GM20431 (cell line): ENCODE results near the gene MRGPRG.
"Not testable (repeated sequence)": the region's sequence is repeated elsewhere in the genome, so short reads cannot be mapped to it uniquely, and the experiment has no call there.

Experiments
- in situ Hi-C: fragments of 300-500 bp; cut with MseI, MboI; formaldehyde crosslinking; loops from one replicate; pipeline ENCODE4 v1.15.0; 2020; ENCODE audit warnings: low sequenced_read_pairs; ENCODE audit not compliant: unreplicated experiment

MRGPRG gene, protein sequence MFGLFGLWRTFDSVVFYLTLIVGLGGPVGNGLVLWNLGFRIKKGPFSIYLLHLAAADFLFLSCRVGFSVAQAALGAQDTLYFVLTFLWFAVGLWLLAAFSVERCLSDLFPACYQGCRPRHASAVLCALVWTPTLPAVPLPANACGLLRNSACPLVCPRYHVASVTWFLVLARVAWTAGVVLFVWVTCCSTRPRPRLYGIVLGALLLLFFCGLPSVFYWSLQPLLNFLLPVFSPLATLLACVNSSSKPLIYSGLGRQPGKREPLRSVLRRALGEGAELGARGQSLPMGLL

DNA sequence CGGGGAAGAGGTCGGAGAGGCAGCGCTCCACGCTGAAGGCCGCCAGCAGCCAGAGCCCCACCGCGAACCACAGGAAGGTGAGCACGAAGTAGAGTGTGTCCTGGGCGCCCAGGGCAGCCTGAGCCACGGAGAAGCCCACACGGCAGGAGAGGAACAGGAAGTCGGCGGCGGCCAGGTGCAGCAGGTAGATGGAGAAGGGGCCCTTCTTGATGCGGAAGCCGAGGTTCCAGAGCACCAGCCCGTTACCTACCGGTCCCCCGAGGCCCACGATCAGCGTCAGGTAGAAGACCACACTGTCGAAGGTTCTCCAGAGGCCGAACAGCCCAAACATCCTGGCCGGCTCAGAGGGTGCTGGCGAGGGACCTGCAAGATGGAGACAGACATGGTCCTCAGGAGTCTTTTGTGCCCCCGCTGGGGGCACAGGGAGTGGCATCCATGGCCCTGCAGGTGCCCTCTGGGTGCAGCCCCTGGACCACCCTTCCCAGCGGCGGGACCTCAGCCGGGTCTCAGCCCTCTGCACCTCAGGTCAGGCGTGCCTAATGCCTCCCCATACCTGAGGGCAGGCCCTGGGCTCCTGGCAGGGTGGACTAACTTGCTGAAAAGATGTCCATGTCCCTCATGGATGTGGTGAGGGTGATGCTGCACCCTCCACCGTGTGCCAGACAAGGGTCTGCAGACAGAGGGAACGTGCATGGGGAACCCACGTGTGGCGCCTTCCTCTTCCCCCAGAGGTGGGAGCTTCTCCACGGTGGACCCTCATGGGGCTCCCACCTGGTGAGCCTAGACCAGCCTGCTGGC lies at the start of gene MRGPRG:
Gene MRGPRG (minus strand): TSS at position 331 of the 798 bp plus-strand sequence. CDS start 0 bp downstream, at position 331.
- in situ Hi-C loops: no loop called here

DNA sequence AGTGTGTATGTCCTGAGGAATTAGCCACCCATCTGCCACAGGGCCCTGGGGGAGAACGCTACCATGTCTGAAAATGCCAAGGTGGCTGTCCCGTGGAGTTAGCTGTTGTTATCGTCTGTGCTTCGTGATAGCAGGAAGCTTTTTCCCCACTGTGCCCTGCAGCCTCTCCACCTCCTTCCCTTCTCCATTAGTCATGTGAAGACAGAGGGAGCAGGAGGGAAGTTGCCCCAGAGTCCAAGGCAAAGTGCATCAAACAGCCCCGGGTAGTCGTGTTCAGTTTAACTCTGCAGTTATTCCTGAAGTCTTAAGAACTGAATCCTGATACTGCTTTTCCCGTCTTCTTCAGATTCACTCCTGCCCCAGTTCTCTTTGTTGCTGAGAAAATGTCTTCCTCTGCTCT lies 43.9 kb upstream of the MRGPRG start:
- in situ Hi-C loops: not testable (repeated sequence)

DNA sequence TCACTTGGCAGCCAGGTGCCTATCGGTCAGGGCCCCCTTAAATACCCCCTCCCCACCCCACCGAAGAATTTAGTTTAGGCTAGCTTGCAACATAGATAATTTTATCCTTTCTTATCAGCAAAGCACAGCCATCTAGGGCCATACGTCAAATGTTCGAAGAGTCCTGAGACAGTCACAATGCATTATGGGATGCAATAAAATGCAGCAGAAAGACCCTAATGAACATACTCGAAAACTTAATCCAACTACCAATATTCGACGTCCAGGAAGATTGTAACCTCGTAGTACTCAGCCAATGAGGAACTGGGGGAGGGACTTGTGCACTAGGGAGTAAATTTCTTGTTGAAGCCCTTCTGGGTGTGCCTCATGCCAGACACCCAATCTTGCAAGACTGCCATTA lies 43.2 kb upstream of the MRGPRG start:
- in situ Hi-C loops: not testable (repeated sequence)

DNA sequence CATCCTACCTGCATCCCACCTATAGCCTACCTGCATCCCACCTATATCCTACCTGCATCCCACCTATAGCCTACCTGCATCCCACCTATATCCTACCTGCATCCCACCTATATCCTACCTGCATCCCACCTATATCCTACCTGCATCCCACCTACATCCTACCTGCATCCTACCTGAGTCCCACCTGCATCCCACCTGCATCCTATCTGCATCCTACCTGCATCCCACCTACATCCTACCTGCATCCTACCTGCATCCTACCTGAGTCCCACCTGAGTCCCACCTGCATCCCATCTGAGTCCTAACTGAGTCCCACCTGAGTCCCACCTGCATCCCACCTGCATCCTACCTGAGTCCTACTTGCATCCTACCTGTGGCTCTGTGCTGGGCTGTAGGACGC lies 38.9 kb upstream of the MRGPRG start:
- in situ Hi-C loops: not testable (repeated sequence)

DNA sequence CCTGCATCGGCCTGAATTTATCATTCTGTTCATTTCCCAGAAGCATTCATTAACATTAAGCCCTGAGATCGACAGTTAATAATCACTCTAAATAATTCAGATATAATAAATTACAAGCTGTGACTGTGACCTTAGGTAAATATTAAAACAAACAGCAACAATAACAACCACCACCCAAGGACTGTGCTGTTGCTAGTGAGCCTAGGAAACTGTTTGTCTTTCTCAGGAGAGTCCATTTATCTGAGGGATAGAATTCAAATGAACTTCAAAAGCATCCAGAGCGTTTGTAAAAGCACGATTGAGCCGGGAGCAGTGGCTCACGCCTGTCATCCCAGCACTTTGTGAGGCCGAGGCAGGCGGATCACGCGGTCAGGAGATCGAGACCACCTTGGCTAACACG lies 36.6 kb upstream of the MRGPRG start:
- in situ Hi-C loops: not testable (repeated sequence)

DNA sequence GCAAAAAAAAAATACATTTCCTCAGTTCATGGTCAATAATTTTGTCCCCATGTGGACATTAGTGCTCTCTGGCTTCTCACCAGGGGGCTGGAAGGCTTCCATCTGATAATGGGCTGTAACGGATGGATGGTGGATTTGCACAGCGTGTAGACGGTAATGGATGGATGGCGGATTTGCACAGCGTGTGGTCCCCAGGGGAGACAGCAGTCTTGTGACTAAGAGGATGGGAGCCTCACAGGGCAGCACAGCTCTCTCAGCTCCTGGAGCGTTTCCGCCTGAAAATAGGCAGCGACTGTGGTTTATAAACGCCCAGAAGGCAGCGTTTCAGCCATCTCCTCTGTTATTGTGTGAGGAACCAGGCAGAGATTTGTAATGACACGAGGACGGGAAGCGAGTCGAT lies 36.2 kb upstream of the MRGPRG start:
- in situ Hi-C loops: not testable (repeated sequence)

DNA sequence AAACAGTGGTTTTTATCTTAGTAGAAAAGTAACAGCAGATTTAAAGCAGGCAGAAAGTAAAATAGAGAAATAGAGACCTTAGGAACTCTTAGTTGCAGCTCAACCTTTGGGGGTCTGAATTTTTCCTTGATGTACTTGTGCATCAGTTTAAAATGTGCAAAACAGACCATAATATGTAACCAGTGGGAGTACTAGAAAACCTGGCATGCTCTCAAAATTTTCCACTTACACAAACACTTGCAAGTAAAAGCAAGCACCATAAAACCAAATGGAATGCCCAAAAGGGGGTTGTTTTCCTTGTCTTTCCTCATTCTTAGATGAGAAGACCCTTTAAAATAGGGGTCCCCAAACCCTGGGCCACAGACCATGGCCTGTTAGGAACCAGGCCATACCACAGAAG lies 26.5 kb upstream of the MRGPRG start:
- in situ Hi-C loops: no loop called here

DNA sequence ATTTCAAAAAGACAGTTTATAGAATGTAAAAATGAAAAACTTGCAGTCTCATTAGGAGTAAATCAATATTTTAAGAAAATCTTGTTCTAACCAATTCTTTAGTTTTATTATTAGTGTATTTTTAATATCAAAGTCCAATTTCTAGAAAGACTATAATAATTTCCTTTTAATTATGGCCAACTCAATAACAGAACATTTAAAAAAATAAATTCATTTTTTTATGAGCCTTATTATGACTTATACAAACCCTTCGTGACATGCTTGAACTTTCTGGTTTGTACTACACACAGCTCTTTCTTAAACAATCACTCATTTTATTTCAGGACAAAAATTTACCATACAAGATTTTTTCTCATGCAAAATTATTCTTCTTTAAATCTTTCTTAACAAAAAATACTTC lies 25.3 kb upstream of the MRGPRG start:
- in situ Hi-C loops: no loop called here

DNA sequence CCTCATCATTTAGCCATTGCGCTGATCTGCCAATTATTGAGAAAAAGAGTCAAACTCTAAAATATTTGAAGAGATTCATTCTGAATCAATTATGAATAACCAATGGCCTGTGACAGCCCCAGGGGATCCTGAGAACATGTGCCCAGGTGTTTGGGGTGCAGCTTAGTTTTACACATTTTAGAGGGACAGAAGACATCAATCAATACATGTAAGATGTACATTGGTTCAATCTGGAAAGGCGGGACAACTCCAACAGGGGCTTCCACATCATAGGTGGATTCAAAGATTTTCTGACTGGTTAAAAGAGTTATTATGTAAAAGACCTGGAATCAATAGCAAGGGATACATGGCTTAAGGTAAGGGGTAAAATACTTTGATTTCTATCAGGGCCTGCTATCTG lies 18.5 kb upstream of the MRGPRG start:
- in situ Hi-C loops: no loop called here

DNA sequence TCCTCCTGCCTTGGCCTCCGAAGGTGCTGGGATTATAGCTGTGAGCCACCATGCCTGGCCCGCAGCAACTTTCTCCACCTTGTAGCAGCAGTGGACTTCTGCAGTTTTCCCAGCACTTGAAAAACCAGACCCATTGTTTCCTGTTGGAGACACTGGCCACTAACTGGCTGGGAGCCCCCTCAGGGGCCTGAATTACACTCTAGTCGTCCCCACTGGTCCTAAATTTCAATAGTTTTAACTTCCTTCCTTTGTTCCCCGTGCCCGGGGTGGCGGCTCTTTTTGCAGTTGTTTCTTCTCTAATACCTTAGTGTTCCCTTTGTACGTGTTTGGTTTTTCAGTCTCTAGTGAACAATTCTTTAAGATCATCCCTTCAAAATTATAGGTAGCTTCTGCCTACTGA lies 16.2 kb upstream of the MRGPRG start:
- in situ Hi-C loops: no loop called here

DNA sequence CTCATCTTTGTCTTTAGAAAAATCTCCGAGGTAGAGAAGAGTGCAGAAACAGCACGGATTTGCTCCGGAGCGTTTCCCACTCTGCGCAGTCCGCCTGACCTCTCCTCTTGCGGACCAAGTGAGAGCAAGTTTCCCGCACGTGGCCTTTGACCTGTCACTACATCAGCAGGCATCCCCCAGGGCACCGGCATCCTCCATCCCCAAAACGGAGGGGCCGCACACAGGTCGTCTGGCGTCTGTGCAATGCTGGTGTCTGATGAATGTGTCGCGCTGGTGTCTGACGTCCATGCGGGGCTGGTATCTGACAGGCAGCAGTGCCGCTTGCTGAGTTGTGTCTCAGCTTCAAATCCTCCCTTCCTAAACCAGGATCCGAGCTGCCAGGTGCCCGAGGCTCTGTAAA lies 14.3 kb upstream of the MRGPRG start:
- in situ Hi-C loops: no loop called here

DNA sequence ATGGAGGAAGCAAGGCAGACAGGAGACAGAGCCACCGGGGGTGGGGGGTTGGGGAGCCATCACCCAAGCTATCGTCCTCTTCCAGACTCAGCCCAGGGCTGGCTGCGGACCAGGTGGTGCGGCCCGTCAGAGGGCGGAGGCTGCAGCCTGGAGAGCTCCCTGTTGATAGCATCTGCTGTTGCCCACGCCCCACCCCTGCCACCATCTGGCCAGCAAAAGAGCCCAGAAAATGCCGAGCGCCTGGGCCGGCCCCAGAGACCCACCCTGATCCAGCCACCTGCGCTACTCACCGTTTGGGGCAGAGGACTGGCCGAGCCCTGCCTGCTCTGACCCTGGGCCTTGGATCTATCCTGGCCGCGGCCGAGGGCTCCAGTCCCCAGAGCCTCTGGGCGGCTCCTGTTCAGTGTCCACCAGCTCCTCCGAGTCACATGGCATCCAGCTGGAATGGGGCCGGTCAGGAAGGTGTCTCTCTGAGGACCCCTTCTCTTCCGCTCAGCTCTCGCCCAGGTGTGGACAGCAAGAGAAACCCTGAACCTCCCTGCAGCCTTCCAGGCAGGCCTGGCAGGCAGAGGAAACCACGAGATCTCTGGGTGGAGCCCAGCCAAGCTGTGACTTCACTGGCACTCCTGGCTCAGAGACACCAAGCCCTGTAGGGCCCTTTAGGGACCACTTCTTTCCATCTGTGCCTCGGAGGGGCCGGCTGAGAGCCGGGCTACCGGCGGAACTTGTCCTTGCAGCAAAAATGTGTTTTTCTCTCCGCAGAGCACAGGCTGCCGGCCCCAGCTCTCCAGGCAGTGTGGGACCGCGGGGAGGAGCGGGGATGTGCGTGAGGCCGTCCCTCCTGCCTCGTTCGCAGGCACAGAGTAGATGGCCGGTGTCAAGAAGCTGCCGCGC lies 13.5 kb upstream of the MRGPRG start, which contains the start of gene MRGPRE:
Gene MRGPRE (minus strand): TSS at position 567 of the 894 bp plus-strand sequence. CDS start 3,618 bp downstream, outside the sequence.
- in situ Hi-C loops: no loop called here

DNA sequence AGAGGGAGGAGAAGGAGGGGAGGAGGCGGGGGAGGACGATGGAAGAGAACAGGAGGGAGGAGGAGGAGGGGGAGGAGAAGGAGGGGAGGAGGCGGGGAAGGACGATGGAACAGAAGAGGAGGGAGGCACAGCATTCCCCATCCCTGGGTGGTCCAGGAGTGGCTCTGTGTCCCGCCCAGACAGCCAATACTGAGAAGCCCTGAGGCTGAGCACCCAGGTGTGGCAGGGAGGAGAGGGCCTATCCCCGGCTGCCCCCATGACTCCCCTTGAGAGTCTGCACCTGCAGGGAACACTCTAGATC lies 12.9 kb upstream of the MRGPRG start:
- in situ Hi-C loops: no loop called here

DNA sequence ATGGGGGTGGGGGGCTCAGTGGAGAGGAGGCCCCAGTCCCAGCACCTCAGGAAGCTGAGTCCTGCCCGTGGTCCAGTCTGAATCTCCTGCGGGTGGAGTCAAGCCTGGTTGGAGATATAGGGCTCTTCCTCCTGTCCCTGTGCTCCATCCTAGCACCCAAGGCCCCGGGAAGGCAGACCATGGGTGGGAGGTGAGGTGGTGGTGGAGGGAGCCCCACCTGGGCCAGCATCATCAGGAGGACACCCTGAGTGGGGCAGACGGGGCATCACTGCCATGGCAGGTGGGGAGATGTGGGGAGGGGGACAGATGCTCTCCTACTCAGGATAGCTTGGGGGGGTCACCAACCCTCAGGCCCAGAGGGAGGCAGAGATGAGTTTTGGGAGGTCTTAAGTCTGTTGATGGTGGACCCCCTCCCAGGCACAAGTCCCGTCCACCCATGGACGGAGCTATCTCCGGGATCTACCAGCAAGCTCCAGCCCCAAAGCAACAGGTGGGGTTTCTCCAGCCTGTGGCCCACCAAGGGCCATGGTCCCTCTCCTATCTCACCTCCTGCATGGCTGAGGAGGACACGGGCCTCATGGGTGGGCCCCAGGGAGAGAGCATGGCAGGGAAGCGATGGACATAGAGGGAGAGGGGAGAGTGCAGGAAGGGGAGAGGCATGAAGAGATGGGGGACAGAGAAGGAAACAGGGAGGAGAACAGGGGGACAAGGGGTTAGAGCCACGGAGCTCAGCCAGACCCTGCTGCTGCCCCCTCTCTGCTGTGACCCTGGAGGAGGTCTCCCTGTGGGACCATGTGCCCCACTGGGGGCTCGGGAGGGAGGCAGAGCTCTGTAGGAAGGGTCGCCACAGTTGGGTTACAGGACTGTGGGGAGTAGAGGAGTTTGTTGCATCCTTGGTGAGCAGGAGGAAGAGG lies 12.3 kb upstream of the MRGPRG start:
- in situ Hi-C loops: no loop called here

DNA sequence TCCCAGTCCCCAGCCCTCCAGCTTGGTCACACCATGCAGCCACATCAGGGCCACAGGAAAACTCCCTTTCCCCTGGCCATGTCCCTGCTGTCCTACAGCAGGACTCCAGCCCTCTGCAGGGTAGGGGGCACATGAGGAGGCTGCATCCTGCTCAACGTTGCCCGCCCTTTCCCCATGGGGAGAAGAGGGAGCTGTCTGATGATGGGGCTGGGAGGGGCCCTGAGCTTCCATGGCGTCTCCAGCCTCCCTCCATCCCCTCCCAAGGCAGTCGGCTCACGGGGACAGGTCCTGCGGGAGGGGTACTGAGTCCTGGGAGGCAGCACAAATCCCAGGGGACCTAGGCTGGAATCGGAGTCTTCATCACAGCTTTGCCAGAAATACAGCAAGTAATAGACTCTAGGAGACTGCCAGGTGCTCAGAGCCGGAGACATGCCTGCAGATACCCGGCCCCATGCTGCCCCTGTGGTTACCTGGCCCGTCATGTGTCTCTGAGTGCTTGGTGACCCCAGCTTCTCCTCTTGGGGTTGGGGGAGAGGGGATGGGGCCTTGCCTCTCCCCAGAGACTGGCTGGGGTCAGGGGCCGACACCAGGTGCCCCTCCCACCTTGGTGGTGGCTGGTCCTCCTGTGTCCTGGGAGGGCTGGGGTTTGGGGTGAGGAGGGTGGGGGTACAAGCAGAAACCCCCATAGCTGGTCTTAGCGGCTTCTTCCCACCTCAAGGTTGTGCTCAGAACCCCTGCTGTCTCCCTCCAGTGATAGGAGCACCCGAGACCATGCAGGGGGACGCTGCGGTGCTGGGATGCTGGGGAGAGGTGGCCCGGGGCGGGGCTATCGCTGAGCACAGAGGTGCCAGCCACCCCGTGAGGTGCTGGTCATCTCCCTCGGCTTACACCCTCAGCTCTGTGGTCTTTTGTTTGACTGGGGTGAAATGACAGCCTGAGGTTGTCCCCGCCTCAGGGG lies 11.3 kb upstream of the MRGPRG start:
- in situ Hi-C loops: no loop called here

DNA sequence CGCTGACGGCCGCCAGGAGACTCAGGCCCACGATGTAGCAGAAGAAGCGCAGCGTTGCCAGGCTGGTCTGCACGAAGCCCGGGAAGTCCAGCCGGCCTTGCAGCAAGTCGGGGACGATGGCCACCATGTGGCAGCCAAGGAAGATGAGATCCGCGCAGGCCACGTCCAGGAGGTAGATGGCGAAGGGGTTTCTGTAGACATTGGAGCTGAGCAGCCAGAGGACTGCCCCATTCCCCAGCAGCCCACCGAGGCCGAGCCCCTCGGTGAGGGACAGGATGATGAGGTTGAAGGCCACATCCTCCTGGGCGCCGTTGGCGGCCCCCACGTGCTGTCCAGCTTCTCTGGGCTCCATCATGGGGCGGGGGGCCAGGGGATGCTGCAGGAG lies 9.8 kb upstream of the MRGPRG start:
- in situ Hi-C loops: no loop called here

DNA sequence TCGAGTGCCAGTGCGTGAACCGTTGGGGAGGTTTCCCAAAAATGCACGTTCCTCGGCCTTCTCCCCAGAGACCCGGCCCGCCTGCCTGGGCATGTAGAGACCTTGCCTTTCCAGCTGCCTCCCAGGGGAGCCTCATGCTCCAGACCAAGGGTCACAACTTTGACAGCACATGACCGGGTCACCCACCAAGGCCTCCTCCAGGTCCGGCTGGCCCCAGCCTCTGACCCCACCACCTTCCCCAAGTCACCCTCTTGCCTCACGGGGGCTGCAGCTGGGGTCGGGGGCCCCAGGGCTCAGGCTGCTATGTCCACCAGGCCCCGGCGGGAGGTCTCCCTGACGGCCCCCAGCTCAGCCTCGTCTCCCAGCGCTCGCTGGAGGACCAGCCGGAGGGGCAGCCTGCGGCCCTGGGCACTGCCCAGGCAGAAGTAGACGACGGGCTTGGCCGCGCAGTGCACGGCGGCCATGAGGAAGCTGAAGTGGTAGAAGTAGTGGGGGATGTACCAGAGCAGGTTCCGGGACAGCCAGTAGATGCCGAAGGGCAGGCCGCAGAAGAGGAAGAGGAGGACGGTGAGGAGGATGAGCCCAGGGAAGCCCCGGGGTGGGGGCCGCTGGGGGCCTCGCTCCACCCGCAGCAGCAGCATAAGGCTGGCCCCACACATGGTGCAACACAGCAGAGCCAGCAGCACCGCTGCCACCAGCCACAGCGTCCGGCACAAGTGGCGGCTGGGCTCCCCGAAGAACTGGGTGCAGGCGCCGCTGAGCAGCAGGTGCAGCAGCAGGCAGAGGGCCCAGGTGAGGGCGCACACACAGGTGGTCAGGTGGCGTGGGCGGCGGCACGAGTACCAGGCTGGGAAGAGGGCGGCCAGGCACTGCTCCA lies 9.2 kb upstream of the MRGPRG start:
- in situ Hi-C loops: no loop called here
